ENCODE results near the gene ACD. TPM values are rescaled to one million over a fixed set of nuclear protein-coding genes. Genes with fewer than 3 reads are reported as not detected.

ACD gene
- total and polyA plus RNA-seq, 2 donors from 2014 or later, result 15.2 to 20.0 TPM

- no peaks in the 10 kb centered on the region for H3K4me1 ChIP-seq (ENCODE audit: control insufficient read depth in 2 of 3, insufficient read depth in 2 of 3, low read depth in 1 of 3, low read length in 3 of 3)
- H3K4me3 ChIP-seq (ENCODE audit: low read length in 3 of 3), result no peak overlapping the region
- FAIRE-seq (no peak), DNase-seq (no peak)
- no peaks in the 10 kb centered on the region for H3K9me3 ChIP-seq (ENCODE audit: control insufficient read depth in 2 of 3, insufficient read depth in 1 of 3, low read length in 3 of 3)
- no peak overlapping the region for H3K27ac ChIP-seq (ENCODE audit: low read depth in 2 of 2, low read length in 2 of 2)
- TF ChIP-seq CTCF (IDR thresholded peaks at IDR 0.05; ENCODE audit: borderline replicate concordance, extremely low read depth, insufficient read depth), result no peak
- peaks cover 2 to 34% (median 25%) of the 10 kb centered on the region in 3 donors for H3K36me3 ChIP-seq (ENCODE audit: control insufficient read depth in 2 of 3, insufficient read depth in 3 of 3, low read length in 3 of 3)
- H3K9ac ChIP-seq (ENCODE audit: low read length in 3 of 3), result no peak overlapping the region
- intact Hi-C loops (cut with DNase I), result no loop called here
- H3K27me3 ChIP-seq (ENCODE audit: control insufficient read depth, insufficient read depth, low read length), result no peaks in the 10 kb centered on the region
Measured at GRCh38 chr16:67613808-67614207, 46.3 kb downstream of the ACD start.

DNA sequence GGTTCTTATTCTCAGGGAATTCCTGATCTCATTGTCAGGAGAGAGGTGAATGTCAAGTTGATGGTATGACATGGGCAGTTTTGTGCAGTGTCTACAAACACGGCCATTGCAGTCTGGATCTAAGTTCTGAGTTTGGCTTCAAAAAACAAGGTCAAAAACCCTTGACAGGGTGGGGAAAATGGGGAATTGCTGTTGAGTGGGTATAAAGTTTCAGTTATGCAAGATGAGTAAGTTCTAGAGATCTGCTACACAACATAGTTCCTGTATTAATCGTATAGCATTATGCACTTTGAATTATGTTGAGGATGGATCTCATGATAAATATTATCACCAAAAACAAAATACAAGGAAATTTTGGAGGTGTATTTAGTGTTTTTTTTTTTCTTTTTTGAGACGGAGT is 51.7 kb downstream of the ACD start:
- intact Hi-C loops (cut with DNase I), result no loop called here
- TF ChIP-seq CTCF (IDR thresholded peaks at IDR 0.05; ENCODE audit: borderline replicate concordance, extremely low read depth, insufficient read depth), result no peak
- FAIRE-seq (no peak), DNase-seq (no peak)
- Histone ChIP-seq H3K27me3 (ENCODE audit: control insufficient read depth, insufficient read depth, low read length) (no peaks in the 10 kb centered on the region), H3K27ac (ENCODE audit: low read depth in 2 of 2, low read length in 2 of 2) (no peak overlapping the region), H3K4me3 (ENCODE audit: low read length in 3 of 3) (no peak overlapping the region), H3K36me3 (ENCODE audit: control insufficient read depth in 2 of 3, insufficient read depth in 3 of 3, low read length in 3 of 3) (peaks cover 2 to 17% (median 10%) of the 10 kb centered on the region in 3 donors), H3K9ac (ENCODE audit: low read length in 3 of 3) (no peak overlapping the region), H3K9me3 (ENCODE audit: control insufficient read depth in 2 of 3, insufficient read depth in 1 of 3, low read length in 3 of 3) (no peaks in the 10 kb centered on the region), H3K4me1 (ENCODE audit: control insufficient read depth in 2 of 3, insufficient read depth in 2 of 3, low read depth in 1 of 3, low read length in 3 of 3) (no peaks in the 10 kb centered on the region)

Other genes starting within 250 kb of the ACD start
- gene ZDHHC1, start 243.8 kb downstream of the ACD start, total RNA-seq, result 23.6 TPM
- gene ZDHHC1, start 243.8 kb downstream of the ACD start, polyA plus RNA-seq (ENCODE audit: insufficient read depth, low read depth, low replicate concordance), result 14.6 TPM
- 139 TPM for gene HSD11B2, start 229.1 kb downstream of the ACD start, total RNA-seq
- gene HSD11B2, start 229.1 kb downstream of the ACD start, polyA plus RNA-seq (ENCODE audit: insufficient read depth, low read depth, low replicate concordance), result 1,022 TPM
- 100 TPM for gene ATP6V0D1, start 179.1 kb downstream of the ACD start, total RNA-seq
- 208 TPM for gene ATP6V0D1, start 179.1 kb downstream of the ACD start, polyA plus RNA-seq (ENCODE audit: insufficient read depth, low read depth, low replicate concordance)
- gene AGRP, start 176.7 kb downstream of the ACD start, total RNA-seq, result not detected
- gene AGRP, start 176.7 kb downstream of the ACD start, polyA plus RNA-seq (ENCODE audit: insufficient read depth, low read depth, low replicate concordance), result 2.7 TPM
- 116 TPM for gene RIPOR1, start 131.4 kb downstream of the ACD start, total RNA-seq
- 60.9 TPM for gene RIPOR1, start 131.4 kb downstream of the ACD start, polyA plus RNA-seq (ENCODE audit: insufficient read depth, low read depth, low replicate concordance)
- gene CTCF, start 97.7 kb downstream of the ACD start, total RNA-seq, result 42.6 TPM
- 20.4 TPM for gene CTCF, start 97.7 kb downstream of the ACD start, polyA plus RNA-seq (ENCODE audit: insufficient read depth, low read depth, low replicate concordance)
- gene CARMIL2, start 15.1 kb downstream of the ACD start, total RNA-seq, result 7.1 TPM
- gene CARMIL2, start 15.1 kb downstream of the ACD start, polyA plus RNA-seq (ENCODE audit: insufficient read depth, low read depth, low replicate concordance), result 0.30 TPM
- 6.1 TPM for gene PARD6A, start 700 bp upstream of the ACD start, total RNA-seq
- gene PARD6A, start 700 bp upstream of the ACD start, polyA plus RNA-seq (ENCODE audit: insufficient read depth, low read depth, low replicate concordance), result 17.1 TPM
- gene ENKD1, start 6.5 kb upstream of the ACD start, total RNA-seq, result 30.2 TPM
- 38.3 TPM for gene ENKD1, start 6.5 kb upstream of the ACD start, polyA plus RNA-seq (ENCODE audit: insufficient read depth, low read depth, low replicate concordance)
- 6.6 TPM for gene C16orf86, start 6.6 kb upstream of the ACD start, total RNA-seq
- gene C16orf86, start 6.6 kb upstream of the ACD start, polyA plus RNA-seq (ENCODE audit: insufficient read depth, low read depth, low replicate concordance), result 11.2 TPM
- 24.5 TPM for gene GFOD2, start 59.1 kb upstream of the ACD start, total RNA-seq
- 14.5 TPM for gene GFOD2, start 59.1 kb upstream of the ACD start, polyA plus RNA-seq (ENCODE audit: insufficient read depth, low read depth, low replicate concordance)
- gene RANBP10, start 146.3 kb upstream of the ACD start, total RNA-seq, result 22.3 TPM
- 7.0 TPM for gene RANBP10, start 146.3 kb upstream of the ACD start, polyA plus RNA-seq (ENCODE audit: insufficient read depth, low read depth, low replicate concordance)
- gene TSNAXIP1, start 146.6 kb upstream of the ACD start, total RNA-seq, result 3.9 TPM
- gene TSNAXIP1, start 146.6 kb upstream of the ACD start, polyA plus RNA-seq (ENCODE audit: insufficient read depth, low read depth, low replicate concordance), result 2.8 TPM
- 27.0 TPM for gene THAP11, start 182.1 kb upstream of the ACD start, total RNA-seq
- gene THAP11, start 182.1 kb upstream of the ACD start, polyA plus RNA-seq (ENCODE audit: insufficient read depth, low read depth, low replicate concordance), result 21.4 TPM
- 76.4 TPM for gene NUTF2, start 186.7 kb upstream of the ACD start, total RNA-seq
- 107 TPM for gene NUTF2, start 186.7 kb upstream of the ACD start, polyA plus RNA-seq (ENCODE audit: insufficient read depth, low read depth, low replicate concordance)
- gene CENPT, start 187.4 kb upstream of the ACD start, total RNA-seq, result 42.5 TPM
- 25.3 TPM for gene CENPT, start 187.4 kb upstream of the ACD start, polyA plus RNA-seq (ENCODE audit: insufficient read depth, low read depth, low replicate concordance)
- gene EDC4, start 212.8 kb upstream of the ACD start, total RNA-seq, result 56.5 TPM
- 44.7 TPM for gene EDC4, start 212.8 kb upstream of the ACD start, polyA plus RNA-seq (ENCODE audit: insufficient read depth, low read depth, low replicate concordance)
- 1.1 TPM for gene NRN1L, start 224.6 kb upstream of the ACD start, total RNA-seq
- 1.2 TPM for gene NRN1L, start 224.6 kb upstream of the ACD start, polyA plus RNA-seq (ENCODE audit: insufficient read depth, low read depth, low replicate concordance)
- 33.2 TPM for gene PSKH1, start 233.0 kb upstream of the ACD start, total RNA-seq
- gene PSKH1, start 233.0 kb upstream of the ACD start, polyA plus RNA-seq (ENCODE audit: insufficient read depth, low read depth, low replicate concordance), result 23.6 TPM

Measured in kidney (tissue), 14 donors.